ENCODE measurements around the gene ADGRA1. TPM values are rescaled to one million over a fixed set of nuclear protein-coding genes. Genes with fewer than 3 reads are reported as not detected.
"Not testable (repeated sequence)": the region's sequence is repeated elsewhere in the genome, so short reads cannot be mapped to it uniquely, and the experiment has no call there.

ADGRA1 gene
- total RNA-seq, 2 experiments from 2014 or later, result not detected

GRCh38 chr10:133104963-133105640 lies 17.4 kb downstream of the ADGRA1 start:
- CTCF ChIA-PET, result no interaction called here
- H3K27me3 Mint-ChIP-seq, result peaks cover 13% of the 10 kb centered on the region
- intact Hi-C loops (cut with micrococcal nuclease), result no loop called here
- POLR2A ChIA-PET, result no interaction called here
- no peak overlapping the region for H3K4me3 Mint-ChIP-seq
- no peaks in the 10 kb centered on the region for H3K36me3 Mint-ChIP-seq
- DNase-seq, result no peak
- H3K9me3 Mint-ChIP-seq, result peaks cover 27% of the 10 kb centered on the region
- H3K4me1 Mint-ChIP-seq (ENCODE audit: low read depth), result peaks cover 3% of the 10 kb centered on the region
- H3K27ac Mint-ChIP-seq, result no peak overlapping the region

GRCh38 chr10:133105686-133106390 lies 18.1 kb downstream of the ADGRA1 start:
- Mint-ChIP-seq H3K4me3 (no peak overlapping the region), H3K27me3 (peaks cover 11% of the 10 kb centered on the region), H3K4me1 (ENCODE audit: low read depth) (peaks cover 3% of the 10 kb centered on the region), H3K36me3 (no peaks in the 10 kb centered on the region), H3K9me3 (peaks cover 27% of the 10 kb centered on the region), H3K27ac (no peak overlapping the region)
- ChIA-PET CTCF (no interaction called here), POLR2A (no interaction called here)
- no peak for DNase-seq
- intact Hi-C loops (cut with micrococcal nuclease), result no loop called here

- H3K4me3 Mint-ChIP-seq, result no peak overlapping the region
- H3K4me1 Mint-ChIP-seq (ENCODE audit: low read depth), result no peaks in the 10 kb centered on the region
- H3K27ac Mint-ChIP-seq, result no peak overlapping the region
- H3K27me3 Mint-ChIP-seq, result peaks cover 6% of the 10 kb centered on the region
- no peak for DNase-seq
- peaks cover 27% of the 10 kb centered on the region for H3K9me3 Mint-ChIP-seq
- intact Hi-C loops (cut with micrococcal nuclease), result no loop called here
- no peaks in the 10 kb centered on the region for H3K36me3 Mint-ChIP-seq
- CTCF ChIA-PET, result no interaction called here
- POLR2A ChIA-PET, result no interaction called here
Measured at GRCh38 chr10:133106516-133106915, 18.8 kb downstream of the ADGRA1 start.

- Mint-ChIP-seq H3K27ac (no peak overlapping the region), H3K9me3 (peaks cover 27% of the 10 kb centered on the region), H3K27me3 (peaks cover 3% of the 10 kb centered on the region), H3K36me3 (no peaks in the 10 kb centered on the region), H3K4me3 (no peak overlapping the region), H3K4me1 (ENCODE audit: low read depth) (no peaks in the 10 kb centered on the region)
- DNase-seq, result no peak
- ChIA-PET POLR2A (no interaction called here), CTCF (no interaction called here)
- intact Hi-C loops (cut with micrococcal nuclease), result no loop called here
Measured at GRCh38 chr10:133107442-133107841, 19.7 kb downstream of the ADGRA1 start.

GRCh38 chr10:133109711-133110110 lies 22.0 kb downstream of the ADGRA1 start:
- Mint-ChIP-seq H3K4me1 (ENCODE audit: low read depth) (no peaks in the 10 kb centered on the region), H3K4me3 (no peak overlapping the region), H3K36me3 (no peaks in the 10 kb centered on the region), H3K27ac (no peak overlapping the region), H3K27me3 (peaks cover 3% of the 10 kb centered on the region), H3K9me3 (peaks cover 27% of the 10 kb centered on the region)
- no peak for DNase-seq
- ChIA-PET POLR2A (no interaction called here), CTCF (no interaction called here)
- intact Hi-C loops (cut with micrococcal nuclease), result no loop called here

GRCh38 chr10:133110133-133110532 lies 22.4 kb downstream of the ADGRA1 start:
- ChIA-PET POLR2A (no interaction called here), CTCF (no interaction called here)
- H3K27me3 Mint-ChIP-seq, result no peaks in the 10 kb centered on the region
- no peak overlapping the region for H3K27ac Mint-ChIP-seq
- intact Hi-C loops (cut with micrococcal nuclease), result no loop called here
- no peaks in the 10 kb centered on the region for H3K4me1 Mint-ChIP-seq (ENCODE audit: low read depth)
- peaks cover 27% of the 10 kb centered on the region for H3K9me3 Mint-ChIP-seq
- no peak for DNase-seq
- H3K4me3 Mint-ChIP-seq, result no peak overlapping the region
- no peaks in the 10 kb centered on the region for H3K36me3 Mint-ChIP-seq

GRCh38 chr10:133110609-133111275 lies 23.0 kb downstream of the ADGRA1 start:
- no peaks in the 10 kb centered on the region for H3K4me1 Mint-ChIP-seq (ENCODE audit: low read depth)
- no peak overlapping the region for H3K27ac Mint-ChIP-seq
- no peaks in the 10 kb centered on the region for H3K27me3 Mint-ChIP-seq
- DNase-seq, result no peak
- intact Hi-C loops (cut with micrococcal nuclease), result no loop called here
- ChIA-PET CTCF (no interaction called here), POLR2A (no interaction called here)
- H3K4me3 Mint-ChIP-seq, result no peak overlapping the region
- H3K9me3 Mint-ChIP-seq, result peaks cover 27% of the 10 kb centered on the region
- no peaks in the 10 kb centered on the region for H3K36me3 Mint-ChIP-seq

- POLR2A ChIA-PET, H3K36me3 Mint-ChIP-seq: not testable (repeated sequence)
- H3K9me3 Mint-ChIP-seq, result peaks cover 27% of the 10 kb centered on the region
Measured at GRCh38 chr10:133111640-133112039, 23.9 kb downstream of the ADGRA1 start.

GRCh38 chr10:133113146-133113830 lies 25.6 kb downstream of the ADGRA1 start:
- DNase-seq, result no peak
- POLR2A ChIA-PET, result interaction anchor here (0.7 kb wide), 1 partner anchor 177 kb away, joined by 7 read pairs; no protein-coding TSS in a partner anchor

More at GRCh38 chr10:133111640-133112039, 23.9 kb downstream of the ADGRA1 start:
- H3K4me1 Mint-ChIP-seq (ENCODE audit: low read depth); CTCF ChIA-PET; intact Hi-C loops (cut with micrococcal nuclease); H3K27ac Mint-ChIP-seq; DNase-seq; H3K4me3 Mint-ChIP-seq; H3K27me3 Mint-ChIP-seq: not testable (repeated sequence)

GRCh38 chr10:133113847-133114246 lies 26.1 kb downstream of the ADGRA1 start:
- intact Hi-C loops (cut with micrococcal nuclease), result no loop called here
- ChIA-PET POLR2A (no interaction called here), CTCF (no interaction called here)
- peaks cover 1% of the 10 kb centered on the region for H3K27me3 Mint-ChIP-seq
- H3K4me3 Mint-ChIP-seq, result no peak overlapping the region
- H3K27ac Mint-ChIP-seq, result no peak overlapping the region
- DNase-seq, result no peak
- no peaks in the 10 kb centered on the region for H3K36me3 Mint-ChIP-seq
- H3K9me3 Mint-ChIP-seq, result peaks cover 14% of the 10 kb centered on the region
- H3K4me1 Mint-ChIP-seq (ENCODE audit: low read depth), result no peaks in the 10 kb centered on the region

More at GRCh38 chr10:133113146-133113830, 25.6 kb downstream of the ADGRA1 start:
- Mint-ChIP-seq H3K9me3 (peaks cover 14% of the 10 kb centered on the region), H3K27me3 (no peaks in the 10 kb centered on the region), H3K27ac (no peak overlapping the region), H3K4me3 (no peak overlapping the region), H3K36me3 (no peaks in the 10 kb centered on the region), H3K4me1 (ENCODE audit: low read depth) (no peaks in the 10 kb centered on the region)
- intact Hi-C loops (cut with micrococcal nuclease), result no loop called here
- CTCF ChIA-PET, result no interaction called here

- ChIA-PET POLR2A (no interaction called here), CTCF (no interaction called here)
- Mint-ChIP-seq H3K27ac (no peak overlapping the region), H3K4me3 (no peak overlapping the region), H3K36me3 (no peaks in the 10 kb centered on the region), H3K4me1 (ENCODE audit: low read depth) (no peaks in the 10 kb centered on the region), H3K9me3 (peaks cover 12% of the 10 kb centered on the region), H3K27me3 (peaks cover 3% of the 10 kb centered on the region)
- DNase-seq, result no peak
- intact Hi-C loops (cut with micrococcal nuclease), result no loop called here
Measured at GRCh38 chr10:133114251-133114650, 26.5 kb downstream of the ADGRA1 start.

GRCh38 chr10:133114726-133115452 lies 27.2 kb downstream of the ADGRA1 start:
- Mint-ChIP-seq H3K4me1 (ENCODE audit: low read depth) (no peaks in the 10 kb centered on the region), H3K27me3 (peaks cover 3% of the 10 kb centered on the region), H3K9me3 (peaks cover 9% of the 10 kb centered on the region), H3K27ac (no peak overlapping the region), H3K4me3 (no peak overlapping the region), H3K36me3 (no peaks in the 10 kb centered on the region)
- POLR2A ChIA-PET, result no interaction called here
- DNase-seq, result no peak
- intact Hi-C loops (cut with micrococcal nuclease), result no loop called here
- CTCF ChIA-PET, result no interaction called here

Data from activated CD4-positive, alpha-beta memory T cell treated with anti-CD3 and anti-CD28 coated beads for 36 hours (primary cell).